Panc1 (cell line): ENCODE results near the gene MCTP1. TPM values are rescaled to one million over a fixed set of nuclear protein-coding genes. Genes with fewer than 3 reads are reported as not detected.

Source experiments
- ATAC-seq: fragments of 200-7000 bp; cut with Tn5 transposase; 2 replicates; pipeline ENCODE4 v1.9.1; 2020; ENCODE audit warnings: mild to moderate bottlenecking, moderate library complexity
- BruUV-seq: library from RNA; stranded (reverse); fragments of 400-500 nt; replicated peaks from 2 replicates; lab custom pipeline; 2021; lab: Mats Ljungman, UMichigan
- CTCF ChIA-PET: fragments of 300-600 bp; sonication (Branson Sonifier 250); formaldehyde crosslinking; loops from one replicate; lab custom pipeline; 2022; ENCODE audit warnings: antibody characterized with exemption; lab: Charles Lee
- POLR2A ChIA-PET: fragments of 300-600 bp; sonication (Branson Sonifier 250); formaldehyde crosslinking; loops from one replicate; lab custom pipeline; 2022; ENCODE audit warnings: antibody characterized with exemption; lab: Charles Lee
- DNase-seq: peaks from one replicate; pipeline ENCODE4 v3.0.0-alpha.2; 2010; ENCODE audit warnings: low read depth, low spot score
- H3K27ac ChIP-seq: 2 replicates; pipeline ENCODE4 v1.5.1; 2011; ENCODE audit warnings: mild to moderate bottlenecking, low read length, inconsistent platforms
- H3K27me3 ChIP-seq: fragments of 200-500 bp; sonication (Bioruptor generic); 2 replicates; pipeline ENCODE4 v1.6.0; 2014; ENCODE audit warnings: low read length, inconsistent platforms; ENCODE audit not compliant: control insufficient read depth, insufficient read depth
- H3K36me3 ChIP-seq: fragments of 200-500 bp; sonication (Bioruptor generic); 2 replicates; pipeline ENCODE4 v1.5.1; 2014; ENCODE audit warnings: inconsistent platforms, mild to moderate bottlenecking, low read length, moderate library complexity; ENCODE audit not compliant: control insufficient read depth, insufficient read depth
- H3K4me1 ChIP-seq: 2 replicates; pipeline ENCODE4 v1.5.1; 2011; ENCODE audit warnings: inconsistent platforms, mild to moderate bottlenecking, low read length, moderate library complexity; ENCODE audit not compliant: control insufficient read depth, insufficient read depth
- H3K4me3 ChIP-seq, 2 experiments: 2 replicates each; pipeline ENCODE4 v1.5.1; 2011 to 2012; ENCODE audit warnings: low read depth in 2 of 2, low read length in 2 of 2, mild to moderate bottlenecking in 2 of 2, inconsistent platforms in 1 of 2, moderate library complexity in 1 of 2
- H3K9me3 ChIP-seq: fragments of 200-500 bp; sonication (Bioruptor generic); 2 replicates; pipeline ENCODE4 v1.5.1; 2014; ENCODE audit warnings: low read depth, mild to moderate bottlenecking, inconsistent platforms, low read length, moderate library complexity; ENCODE audit not compliant: control insufficient read depth, insufficient read depth
- POLR2AphosphoS5 ChIP-seq: IDR thresholded peaks from 2 replicates; pipeline ENCODE4 v1.6.1; 2012; ENCODE audit warnings: mild to moderate bottlenecking, low read depth, low read length, moderate library complexity
- REST ChIP-seq, 2 experiments: IDR thresholded peaks; 2 replicates each; pipeline ENCODE4 v1.6.1; 2011 to 2012; ENCODE audit warnings: low read depth in 2 of 2, control low read depth in 1 of 2, low read length in 1 of 2, mild to moderate bottlenecking in 1 of 2, moderate library complexity in 1 of 2; ENCODE audit not compliant: insufficient read depth in 1 of 2
- SIN3A ChIP-seq: IDR thresholded peaks from 2 replicates; pipeline ENCODE4 v1.6.1; 2012; ENCODE audit warnings: low read depth, mild to moderate bottlenecking, low read length, moderate library complexity, borderline replicate concordance; ENCODE audit not compliant: insufficient read depth
- TCF7L2 ChIP-seq: IDR thresholded peaks from 2 replicates; pipeline ENCODE4 v1.6.1; 2011; ENCODE audit warnings: mild to moderate bottlenecking, low read depth, low read length, inconsistent platforms
- in situ Hi-C: cut with HindIII; loops from 2 replicates; pipeline ENCODE4 v1.10.0; 2016; ENCODE audit warnings: low sequenced_read_pairs, low pct_unique_long_range_greater_than_20kb
- intact Hi-C: fragments of 100-400 bp; cut with micrococcal nuclease; formaldehyde crosslinking; loops from one replicate; pipeline ENCODE4 v1.10.0; 2022; ENCODE audit not compliant: unreplicated experiment
- total RNA-seq: library from RNA; stranded (reverse); gene quantifications from one replicate; pipeline ENCODE4 v1.2.1, GENCODE V29; 2021; ENCODE audit not compliant: unreplicated experiment
- TF ChIP-seq, protein P1 (sequence below): fragments of 450-650 bp; IDR thresholded peaks from 2 replicates; pipeline ENCODE4 v1.5.1; 2017; ENCODE audit warnings: mild to moderate bottlenecking

MCTP1 gene
- total RNA-seq, 1 experiment from 2014 or later = 39.8 TPM

- intact Hi-C loops (no loop called here), in situ Hi-C loops (no loop called here)
- Histone ChIP-seq H3K36me3 (no peaks in the 10 kb centered on the region), H3K9me3 (no peaks in the 10 kb centered on the region), H3K27me3 (no peaks in the 10 kb centered on the region), H3K27ac (no peak overlapping the region), H3K4me1 (no peaks in the 10 kb centered on the region), H3K4me3 (no peak overlapping the region)
- POLR2A ChIA-PET = interaction anchor here (0.6 kb wide), 1 partner anchor 1560 kb away, joined by 7 read pairs; no protein-coding TSS in a partner anchor
- CTCF ChIA-PET = no interaction called here
- TF ChIP-seq TCF7L2 (no peak), REST (IDR thresholded peaks at IDR 0.05; ENCODE audit: insufficient read depth in 1 of 2, low read depth in 2 of 2, low read length in 1 of 2) (no peak), POLR2AphosphoS5 (no peak), SIN3A (no peak)
- TF ChIP-seq, protein P1, sequence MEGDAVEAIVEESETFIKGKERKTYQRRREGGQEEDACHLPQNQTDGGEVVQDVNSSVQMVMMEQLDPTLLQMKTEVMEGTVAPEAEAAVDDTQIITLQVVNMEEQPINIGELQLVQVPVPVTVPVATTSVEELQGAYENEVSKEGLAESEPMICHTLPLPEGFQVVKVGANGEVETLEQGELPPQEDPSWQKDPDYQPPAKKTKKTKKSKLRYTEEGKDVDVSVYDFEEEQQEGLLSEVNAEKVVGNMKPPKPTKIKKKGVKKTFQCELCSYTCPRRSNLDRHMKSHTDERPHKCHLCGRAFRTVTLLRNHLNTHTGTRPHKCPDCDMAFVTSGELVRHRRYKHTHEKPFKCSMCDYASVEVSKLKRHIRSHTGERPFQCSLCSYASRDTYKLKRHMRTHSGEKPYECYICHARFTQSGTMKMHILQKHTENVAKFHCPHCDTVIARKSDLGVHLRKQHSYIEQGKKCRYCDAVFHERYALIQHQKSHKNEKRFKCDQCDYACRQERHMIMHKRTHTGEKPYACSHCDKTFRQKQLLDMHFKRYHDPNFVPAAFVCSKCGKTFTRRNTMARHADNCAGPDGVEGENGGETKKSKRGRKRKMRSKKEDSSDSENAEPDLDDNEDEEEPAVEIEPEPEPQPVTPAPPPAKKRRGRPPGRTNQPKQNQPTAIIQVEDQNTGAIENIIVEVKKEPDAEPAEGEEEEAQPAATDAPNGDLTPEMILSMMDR = no peak
- ATAC-seq = no peak
- no peak for DNase-seq
- no TSS peak for BruUV-seq
Measured at GRCh38 chr5:94740286-94740685, 544.6 kb downstream of the MCTP1 start.

DNA sequence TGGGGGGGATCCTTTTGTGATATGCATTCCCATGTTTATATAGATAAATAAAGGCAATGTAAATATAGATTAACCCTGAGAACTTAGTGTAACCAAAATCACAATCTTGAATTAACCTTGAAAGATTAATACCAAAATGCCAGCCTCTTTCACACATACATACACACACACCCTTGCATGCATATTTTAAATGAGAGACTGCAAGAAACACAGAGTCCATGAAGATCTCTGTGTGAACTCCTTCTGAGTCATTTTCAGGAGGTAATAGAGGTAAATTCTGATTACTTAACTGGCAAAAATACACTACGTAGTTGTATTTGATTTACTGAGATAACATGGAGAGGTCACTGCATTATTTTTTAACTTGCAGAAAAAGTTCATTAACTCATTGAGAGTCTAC lies 548.4 kb downstream of the MCTP1 start:
- no TSS peak for BruUV-seq
- CTCF ChIA-PET = no interaction called here

More for the DNA sequence above, 548.4 kb downstream of the MCTP1 start:
- Histone ChIP-seq H3K27me3 (no peaks in the 10 kb centered on the region), H3K4me3 (no peak overlapping the region), H3K9me3 (no peaks in the 10 kb centered on the region), H3K4me1 (no peaks in the 10 kb centered on the region), H3K27ac (no peak overlapping the region), H3K36me3 (no peaks in the 10 kb centered on the region)
- in situ Hi-C loops (no loop called here), intact Hi-C loops (loop anchor here (5.0 kb wide), 1 partner anchor 209 kb away; no protein-coding TSS in a partner anchor)
- POLR2A ChIA-PET = no interaction called here
- DNase-seq (no peak), ATAC-seq (no peak)
- TF ChIP-seq, protein P1 = no peak
- no peak for TF ChIP-seq TCF7L2
- no peak for TF ChIP-seq POLR2AphosphoS5
- TF ChIP-seq SIN3A = no peak
- no peak for TF ChIP-seq REST (IDR thresholded peaks at IDR 0.05; ENCODE audit: insufficient read depth in 1 of 2, low read depth in 2 of 2, low read length in 1 of 2)
